Spleen (tissue), 7 donors: ENCODE results near the gene ALS2.

Experiments used
- POLR2A ChIP-seq, 3 donors: fragments of 450-650 bp; IDR thresholded peaks; one replicate each; pipeline ENCODE4 v1.5.1; 2017; ENCODE audit warnings: antibody characterized with exemption in 3 of 3, mild to moderate bottlenecking in 1 of 3
- TF ChIP-seq, protein P1 (sequence below), 11 experiments: fragments of 200-600 bp in 7 of 11; fragments of 450-650 bp in 4 of 11; sonication (generic) in 4 of 11; IDR thresholded peaks in 8 of 11; conservative IDR thresholded peaks in 3 of 11; 1 replicate in 7 of 11; 2 replicates in 4 of 11; pipeline versions ENCODE4 v1.4.0 to v1.8.0; 2016 to 2021; ENCODE audit warnings: antibody characterized with exemption in 11 of 11, inconsistent platforms in 4 of 11, mild to moderate bottlenecking in 1 of 11
- donor health status: DM: no; HTN: no; CAD: no; lungs with moderate emphysema.
- donor health status: DM: no; HTN: no; CAD: no.
- donor health status: DM: no; HTN: no; CAD: no.

GRCh38 chr2:201793631-201794030 lies 12.9 kb upstream of the ALS2 start:
- TF ChIP-seq, protein P1, sequence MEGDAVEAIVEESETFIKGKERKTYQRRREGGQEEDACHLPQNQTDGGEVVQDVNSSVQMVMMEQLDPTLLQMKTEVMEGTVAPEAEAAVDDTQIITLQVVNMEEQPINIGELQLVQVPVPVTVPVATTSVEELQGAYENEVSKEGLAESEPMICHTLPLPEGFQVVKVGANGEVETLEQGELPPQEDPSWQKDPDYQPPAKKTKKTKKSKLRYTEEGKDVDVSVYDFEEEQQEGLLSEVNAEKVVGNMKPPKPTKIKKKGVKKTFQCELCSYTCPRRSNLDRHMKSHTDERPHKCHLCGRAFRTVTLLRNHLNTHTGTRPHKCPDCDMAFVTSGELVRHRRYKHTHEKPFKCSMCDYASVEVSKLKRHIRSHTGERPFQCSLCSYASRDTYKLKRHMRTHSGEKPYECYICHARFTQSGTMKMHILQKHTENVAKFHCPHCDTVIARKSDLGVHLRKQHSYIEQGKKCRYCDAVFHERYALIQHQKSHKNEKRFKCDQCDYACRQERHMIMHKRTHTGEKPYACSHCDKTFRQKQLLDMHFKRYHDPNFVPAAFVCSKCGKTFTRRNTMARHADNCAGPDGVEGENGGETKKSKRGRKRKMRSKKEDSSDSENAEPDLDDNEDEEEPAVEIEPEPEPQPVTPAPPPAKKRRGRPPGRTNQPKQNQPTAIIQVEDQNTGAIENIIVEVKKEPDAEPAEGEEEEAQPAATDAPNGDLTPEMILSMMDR (IDR thresholded peaks at IDR 0.05 in 8 of 11, conservative IDR thresholded peaks at IDR 0.05 in 3 of 11) = no peak
- TF ChIP-seq POLR2A (IDR thresholded peaks at IDR 0.05) = no peak
